GM18861 (cell line): ENCODE data around the gene SPATA13.
"Not testable (repeated sequence)": the region's sequence is repeated elsewhere in the genome, so short reads cannot be mapped to it uniquely, and the experiment has no call there.

ENCODE experiments used
- ATAC-seq: cut with Tn5 transposase; IDR thresholded peaks from one replicate; pipeline ENCODE4 v1.9.1; 2021; ENCODE audit not compliant: unreplicated experiment

The SPATA13 gene

GRCh38 chr13:24349778-24350664 lies 189.5 kb downstream of the SPATA13 start:
- ATAC-seq, result not testable (repeated sequence)

DNA sequence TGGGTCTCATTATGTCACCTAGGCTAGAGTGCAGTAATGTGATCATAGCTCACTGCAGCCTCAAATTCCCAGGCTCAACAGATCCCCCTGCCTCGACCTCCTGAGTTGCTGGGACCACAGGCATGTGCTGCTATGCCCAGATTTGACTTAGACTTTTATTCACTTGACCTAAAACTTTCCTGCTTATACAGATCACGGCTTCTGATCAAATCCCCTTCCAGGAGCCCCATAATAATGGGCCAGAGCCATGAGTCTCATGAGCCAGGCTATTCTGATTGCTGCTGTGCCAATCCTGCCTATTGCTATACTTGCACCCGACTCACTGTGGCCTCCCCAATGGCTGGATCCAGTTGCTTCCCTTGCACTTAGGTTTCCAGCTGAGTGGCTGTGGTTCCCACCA lies 190.9 kb downstream of the SPATA13 start:
- no peak for ATAC-seq

DNA sequence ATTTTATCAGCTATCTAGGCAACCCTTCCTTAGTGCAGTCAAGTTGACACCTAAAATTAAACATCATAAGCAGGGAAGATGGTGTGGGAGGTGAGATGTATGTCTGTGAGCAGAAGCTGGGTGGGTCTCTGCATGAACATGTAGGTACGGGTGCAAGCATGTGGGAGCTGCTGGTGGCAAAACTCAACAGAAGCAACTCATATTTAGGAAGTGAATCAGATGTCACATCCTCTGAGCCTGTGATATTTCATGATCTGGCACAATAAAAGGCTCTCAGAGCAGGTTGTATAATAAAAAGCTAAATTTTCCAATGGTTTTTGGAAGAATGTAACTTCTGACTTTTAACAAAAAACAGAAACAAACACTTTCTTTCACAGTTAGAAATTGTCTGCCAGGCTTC lies 193.2 kb downstream of the SPATA13 start:
- no peak for ATAC-seq

DNA sequence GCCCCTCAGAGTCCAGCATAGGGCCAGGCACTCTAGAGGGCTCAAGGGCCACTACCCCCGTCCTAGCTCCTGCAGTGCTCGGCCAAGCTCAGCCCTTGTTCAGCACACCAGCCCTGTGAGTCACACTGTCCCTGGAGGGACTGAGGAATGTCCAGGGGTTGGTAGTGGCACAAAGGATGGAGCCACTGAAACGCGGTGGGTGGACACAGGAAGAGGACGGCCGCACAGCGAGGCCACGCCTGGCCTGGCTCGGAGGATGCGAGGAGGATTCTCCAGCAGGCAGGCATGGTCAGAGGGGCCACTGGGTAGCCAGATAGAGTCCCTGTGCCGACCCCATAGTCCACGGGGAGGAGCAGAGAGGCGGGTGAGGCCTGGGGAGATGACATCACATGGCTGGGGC lies 194.6 kb downstream of the SPATA13 start:
- no peak for ATAC-seq

GRCh38 chr13:24356270-24356669 lies 195.8 kb downstream of the SPATA13 start:
- ATAC-seq, result no peak
